Transverse colon (tissue), 4 donors: ENCODE measurements around the gene PTPN9. TPM values are rescaled to one million over a fixed set of nuclear protein-coding genes. Genes with fewer than 3 reads are reported as not detected.

Experiments
- DNase-seq: peaks from one replicate; pipeline ENCODE4 v3.0.0-alpha.2; 2019
- H3K27ac ChIP-seq, 4 donors: fragments of 200-600 bp; sonication (generic); 2 replicates each; pipeline ENCODE4 v1.5.1; 2016 to 2018; ENCODE audit warnings: inconsistent platforms in 4 of 4
- H3K27me3 ChIP-seq: fragments of 200-600 bp; sonication (generic); 2 replicates; pipeline ENCODE4 v1.5.1; 2017; ENCODE audit warnings: inconsistent platforms
- H3K36me3 ChIP-seq, 4 donors: fragments of 200-600 bp; sonication (generic); 2 replicates each; pipeline ENCODE4 v1.5.1; 2017 to 2019; ENCODE audit warnings: inconsistent platforms in 4 of 4
- H3K4me1 ChIP-seq, 4 donors: fragments of 200-600 bp; sonication (generic); 2 replicates each; pipeline ENCODE4 v1.5.1; 2017 to 2020; ENCODE audit warnings: inconsistent platforms in 4 of 4
- H3K4me3 ChIP-seq, 4 donors: fragments of 200-600 bp; sonication (generic); 1 replicate in 1 of 4; 2 replicates in 3 of 4; pipeline versions ENCODE4 v1.5.1 to v1.6.1; 2017 to 2019; ENCODE audit warnings: inconsistent platforms in 4 of 4
- H3K9me3 ChIP-seq, 2 donors: fragments of 200-600 bp; sonication (generic); 2 replicates each; pipeline ENCODE4 v1.5.1; 2017 to 2019; ENCODE audit warnings: inconsistent platforms in 2 of 2
- CTCF ChIP-seq, 5 experiments: fragments of 200-600 bp in 3 of 5; fragments of 450-650 bp in 2 of 5; sonication (generic) in 3 of 5; IDR thresholded peaks; 1 replicate in 2 of 5; 2 replicates in 3 of 5; pipeline ENCODE4 v1.5.1; 2016 to 2017; ENCODE audit warnings: antibody characterized with exemption in 5 of 5, inconsistent platforms in 3 of 5, mild to moderate bottlenecking in 2 of 5, moderate library complexity in 1 of 5
- EP300 ChIP-seq: sonication (generic); formaldehyde crosslinking; IDR thresholded peaks from one replicate; pipeline ENCODE4 v1.6.1; 2017; ENCODE audit warnings: antibody characterized with exemption, low read depth
- POLR2A ChIP-seq: fragments of 450-650 bp; IDR thresholded peaks from one replicate; pipeline ENCODE4 v1.6.1; 2016; ENCODE audit warnings: antibody characterized with exemption, mild to moderate bottlenecking, moderate library complexity
- POLR2AphosphoS5 ChIP-seq, 3 donors: sonication (generic); formaldehyde crosslinking; IDR thresholded peaks; one replicate each; pipeline ENCODE4 v1.6.1; 2016; ENCODE audit warnings: antibody characterized with exemption in 3 of 3
- WGBS, 2 donors: methylation state at CpG; one replicate each; pipeline ENCODE4 v1.1.5; 2018; ENCODE audit warnings: low coverage in 1 of 2; 5-methylcytosine and 5-hydroxymethylcytosine counted together
- in situ Hi-C, 4 donors: fragments of 200-750 bp; cut with MboI; loops; one replicate each; pipeline versions ENCODE4 v1.15.0 to v1.15.1; 2017; ENCODE audit warnings: low sequenced_read_pairs in 3 of 4, low pct_ligation_motif_present in 1 of 4, low pct_unique_long_range_greater_than_20kb in 1 of 4
- intact Hi-C: fragments of 100-400 bp; cut with DNase I; formaldehyde crosslinking; loops from one replicate; pipeline ENCODE4 v1.15.1; 2023; ENCODE audit warnings: low total_unique reads
- total RNA-seq, 4 donors: library from RNA; depleted of rRNA; stranded (reverse); fragments of >200 nt; gene quantifications; one replicate each; pipeline ENCODE4 v1.1.0, GENCODE V29; 2016

The PTPN9 gene
- total RNA-seq, 4 donors from 2014 or later = 16.5 to 36.3 (median 29.6) TPM

DNA sequence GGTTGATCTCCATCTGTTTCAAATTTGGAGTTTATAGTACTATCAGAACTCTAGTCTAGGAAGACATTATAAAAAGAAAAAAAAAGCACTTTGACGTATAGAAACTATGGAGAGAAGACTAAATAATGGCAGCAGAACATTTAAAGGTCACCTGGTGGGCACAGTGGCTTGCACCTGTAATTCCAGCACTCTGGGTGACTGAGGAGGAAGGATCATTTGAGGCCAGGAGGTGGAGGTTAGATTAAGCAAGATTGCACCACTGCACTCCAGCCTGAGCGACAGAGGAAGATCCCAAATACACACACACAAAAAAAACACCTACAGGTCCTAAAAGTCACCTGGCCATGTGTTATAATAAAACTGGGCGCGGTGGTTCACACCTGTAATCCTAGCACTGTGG, 141.4 kb downstream of the PTPN9 start:
- no peak overlapping the region for H3K4me3 ChIP-seq
- no peaks in the 10 kb centered on the region for H3K27me3 ChIP-seq
- peaks cover 0 to 11% (median 2%) of the 10 kb centered on the region in 4 donors for H3K4me1 ChIP-seq
- TF ChIP-seq POLR2A = no peak
- no peak for TF ChIP-seq EP300
- TF ChIP-seq POLR2AphosphoS5 (IDR thresholded peaks at IDR 0.05) = no peak
- TF ChIP-seq CTCF (IDR thresholded peaks at IDR 0.05) = no peak
- H3K9me3 ChIP-seq = no peaks in the 10 kb centered on the region
- WGBS, 2 donors = 84 to 93% methylated on average over 2 to 4 of the region's 4 CpGs
- intact Hi-C loops = no loop called here
- H3K36me3 ChIP-seq = peaks cover 0 to 6% (median 0%) of the 10 kb centered on the region in 4 donors
- H3K27ac ChIP-seq = no peak overlapping the region
- no peak for DNase-seq
- in situ Hi-C loops = no loop called here

DNA sequence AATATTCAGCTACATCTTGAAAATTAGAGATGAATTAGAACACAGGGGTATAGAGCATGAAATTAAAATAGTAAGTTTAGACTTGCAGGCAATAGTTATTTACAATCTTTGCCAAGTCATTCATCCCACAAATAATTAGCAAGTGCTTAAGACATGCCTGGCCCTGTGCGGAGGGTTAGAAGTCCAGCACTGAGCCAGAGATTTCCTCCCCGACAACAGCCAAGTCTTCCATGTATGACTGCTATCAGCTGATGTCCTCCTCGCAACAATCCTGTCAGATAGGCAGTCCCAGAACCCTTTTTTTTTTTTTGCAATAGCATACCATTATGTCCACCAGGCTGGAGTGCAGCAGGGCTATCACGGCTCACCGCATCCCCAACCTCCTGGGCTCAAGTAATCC, 142.2 kb downstream of the PTPN9 start:
- Histone ChIP-seq H3K9me3 (no peaks in the 10 kb centered on the region), H3K27ac (no peak overlapping the region), H3K4me3 (no peak overlapping the region), H3K36me3 (peaks cover 0 to 6% (median 0%) of the 10 kb centered on the region in 4 donors), H3K4me1 (peaks cover 0 to 11% (median 2%) of the 10 kb centered on the region in 4 donors), H3K27me3 (no peaks in the 10 kb centered on the region)
- intact Hi-C loops (no loop called here), in situ Hi-C loops (no loop called here)
- DNase-seq = no peak
- WGBS, 2 donors = 82 to 94% methylated on average over 2 to 5 of the region's 5 CpGs
- TF ChIP-seq EP300 (no peak), CTCF (IDR thresholded peaks at IDR 0.05) (no peak), POLR2AphosphoS5 (IDR thresholded peaks at IDR 0.05) (no peak), POLR2A (no peak)

GRCh38 chr15:75431682-75432081, 147.4 kb downstream of the PTPN9 start:
- Histone ChIP-seq H3K36me3 (peaks cover 0 to 31% (median 8%) of the 10 kb centered on the region in 4 donors), H3K9me3 (no peaks in the 10 kb centered on the region), H3K27me3 (no peaks in the 10 kb centered on the region), H3K27ac (no peak overlapping the region), H3K4me1 (peaks cover 0 to 4% (median 2%) of the 10 kb centered on the region in 4 donors), H3K4me3 (no peak overlapping the region)
- TF ChIP-seq POLR2A (no peak), POLR2AphosphoS5 (IDR thresholded peaks at IDR 0.05) (no peak), CTCF (IDR thresholded peaks at IDR 0.05) (no peak), EP300 (no peak)
- in situ Hi-C loops (no loop called here), intact Hi-C loops (no loop called here)
- DNase-seq = no peak
- WGBS, 2 donors = 40 to 49% methylated on average over 1 of the region's 1 CpG

DNA sequence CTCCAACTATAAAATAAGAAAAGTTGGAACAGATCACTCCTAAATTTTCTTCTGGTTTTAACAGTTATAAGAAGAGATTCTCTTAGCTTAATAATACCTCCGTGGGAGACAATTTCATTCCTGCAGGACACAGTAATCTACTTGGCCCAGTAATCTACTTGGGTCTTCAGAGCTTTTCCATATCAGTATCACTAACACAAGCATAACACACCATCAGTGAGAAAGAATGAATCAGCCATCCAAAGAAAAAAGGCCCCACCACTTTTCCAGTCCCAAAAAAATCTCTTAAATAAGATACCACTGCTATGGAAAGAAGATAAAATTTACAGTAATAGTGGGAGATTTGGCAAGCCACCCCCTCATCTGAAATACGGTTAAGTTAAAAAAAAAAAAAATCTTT, 147.8 kb downstream of the PTPN9 start:
- WGBS, 2 donors = 78 to 94% methylated on average over 2 of the region's 2 CpGs
- DNase-seq = no peak
- no peaks in the 10 kb centered on the region for H3K9me3 ChIP-seq
- intact Hi-C loops (no loop called here), in situ Hi-C loops (no loop called here)
- peaks cover 0 to 36% (median 8%) of the 10 kb centered on the region in 4 donors for H3K36me3 ChIP-seq
- H3K4me1 ChIP-seq = peaks cover 0 to 4% (median 2%) of the 10 kb centered on the region in 4 donors
- TF ChIP-seq EP300 = no peak
- no peak for TF ChIP-seq POLR2A
- TF ChIP-seq CTCF (IDR thresholded peaks at IDR 0.05) = no peak
- no peak overlapping the region for H3K27ac ChIP-seq
- H3K4me3 ChIP-seq = no peak overlapping the region
- H3K27me3 ChIP-seq = no peaks in the 10 kb centered on the region
